Right lobe of liver (tissue), 4 donors: Measurements from ENCODE around the gene BID.

ENCODE experiments used
- CTCF ChIP-seq, 4 donors: fragments of 200-600 bp in 3 of 4; fragments of 450-650 bp in 1 of 4; IDR thresholded peaks; one replicate each; pipeline versions ENCODE4 v1.5.1 to v1.8.0; 2016 to 2022; ENCODE audit warnings: antibody characterized with exemption in 4 of 4, mild to moderate bottlenecking in 2 of 4
- POLR2A ChIP-seq: fragments of 450-650 bp; IDR thresholded peaks from one replicate; pipeline ENCODE4 v1.6.1; 2017; ENCODE audit warnings: antibody characterized with exemption, mild to moderate bottlenecking
- donor health status: DM: no; HTN: no; CAD: no.
- donor health status: DM: no; HTN: no; CAD: no.
- donor health status: DM: no; HTN: yes; CAD: no.

GRCh38 chr22:17791196-17791595 lies 16.9 kb upstream of the BID start:
- TF ChIP-seq CTCF (IDR thresholded peaks at IDR 0.05) (no peak), POLR2A (no peak)
